ENCODE data around the gene SSX2B. TPM values are rescaled to one million over a fixed set of nuclear protein-coding genes. Genes with fewer than 3 reads are reported as not detected.
"Not testable (repeated sequence)": the region's sequence is repeated elsewhere in the genome, so short reads cannot be mapped to it uniquely, and the experiment has no call there.

SSX2B gene, protein sequence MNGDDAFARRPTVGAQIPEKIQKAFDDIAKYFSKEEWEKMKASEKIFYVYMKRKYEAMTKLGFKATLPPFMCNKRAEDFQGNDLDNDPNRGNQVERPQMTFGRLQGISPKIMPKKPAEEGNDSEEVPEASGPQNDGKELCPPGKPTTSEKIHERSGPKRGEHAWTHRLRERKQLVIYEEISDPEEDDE
- not detected for total RNA-seq
- not detected for polyA plus RNA-seq

DNA sequence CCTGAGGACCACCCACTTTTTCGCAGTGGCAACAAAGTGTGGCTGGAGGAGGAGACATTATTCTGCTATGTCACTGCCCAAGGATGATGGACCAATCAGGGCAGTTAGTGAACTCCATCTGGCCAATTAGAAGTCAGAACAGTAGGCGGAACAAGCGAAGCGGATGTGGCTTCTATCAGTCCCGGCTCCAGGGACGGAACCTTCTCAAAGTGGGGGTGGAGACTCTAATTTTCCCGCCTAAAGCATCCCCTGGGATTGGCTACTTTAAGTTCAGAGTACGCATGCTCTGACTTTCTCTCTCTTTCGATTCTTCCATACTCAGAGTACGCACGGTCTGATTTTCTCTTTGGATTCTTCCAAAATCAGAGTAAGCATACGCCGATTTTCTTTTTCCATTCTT lies at the start of gene SSX2B:
Gene SSX2B (plus strand): TSS at position 301 of the 400 bp plus-strand sequence. CDS start 1,429 bp downstream, outside the sequence.
- H3K4me3 Mint-ChIP-seq; H3K4me1 ChIP-seq (ENCODE audit: insufficient read depth, low read length); intact Hi-C loops (cut with micrococcal nuclease): not testable (repeated sequence)

DNA sequence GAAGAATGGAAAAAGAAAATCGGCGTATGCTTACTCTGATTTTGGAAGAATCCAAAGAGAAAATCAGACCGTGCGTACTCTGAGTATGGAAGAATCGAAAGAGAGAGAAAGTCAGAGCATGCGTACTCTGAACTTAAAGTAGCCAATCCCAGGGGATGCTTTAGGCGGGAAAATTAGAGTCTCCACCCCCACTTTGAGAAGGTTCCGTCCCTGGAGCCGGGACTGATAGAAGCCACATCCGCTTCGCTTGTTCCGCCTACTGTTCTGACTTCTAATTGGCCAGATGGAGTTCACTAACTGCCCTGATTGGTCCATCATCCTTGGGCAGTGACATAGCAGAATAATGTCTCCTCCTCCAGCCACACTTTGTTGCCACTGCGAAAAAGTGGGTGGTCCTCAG lies 44.0 kb upstream of the SSX2B start, which contains the start of gene SSX2:
Gene SSX2 (minus strand): TSS at position 101 of the 400 bp plus-strand sequence. CDS start 1,429 bp downstream, outside the sequence.
- H3K27ac Mint-ChIP-seq; H3K4me3 ChIP-seq (ENCODE audit: low read length in 2 of 2); H3K4me3 Mint-ChIP-seq; H3K9me3 ChIP-seq (ENCODE audit: control insufficient read depth in 1 of 2, low read length in 2 of 2); H3K4me1 Mint-ChIP-seq; intact Hi-C loops (cut with micrococcal nuclease); DNase-seq; H3K4me1 ChIP-seq (ENCODE audit: insufficient read depth, low read length); H3K27me3 ChIP-seq (ENCODE audit: insufficient read depth, low read length); CTCF ChIA-PET (ENCODE audit: partially characterized antibody); H3K36me3 Mint-ChIP-seq; H3K9me3 Mint-ChIP-seq; H3K27me3 Mint-ChIP-seq; H3K36me3 ChIP-seq (ENCODE audit: insufficient read depth, low read length); H3K27ac ChIP-seq (ENCODE audit: low read depth, low read length); POLR2A ChIA-PET (ENCODE audit: partially characterized antibody): not testable (repeated sequence)

More for the DNA sequence above, at the start of gene SSX2B:
- H3K27ac ChIP-seq (ENCODE audit: low read depth, low read length); H3K9me3 ChIP-seq (ENCODE audit: control insufficient read depth in 1 of 2, low read length in 2 of 2); DNase-seq; H3K4me1 Mint-ChIP-seq; H3K9me3 Mint-ChIP-seq; CTCF ChIA-PET (ENCODE audit: partially characterized antibody); H3K36me3 Mint-ChIP-seq; H3K4me3 ChIP-seq (ENCODE audit: low read length in 2 of 2); H3K27me3 Mint-ChIP-seq; H3K27me3 ChIP-seq (ENCODE audit: insufficient read depth, low read length); H3K27ac Mint-ChIP-seq; POLR2A ChIA-PET (ENCODE audit: partially characterized antibody); H3K36me3 ChIP-seq (ENCODE audit: insufficient read depth, low read length): not testable (repeated sequence)

DNA sequence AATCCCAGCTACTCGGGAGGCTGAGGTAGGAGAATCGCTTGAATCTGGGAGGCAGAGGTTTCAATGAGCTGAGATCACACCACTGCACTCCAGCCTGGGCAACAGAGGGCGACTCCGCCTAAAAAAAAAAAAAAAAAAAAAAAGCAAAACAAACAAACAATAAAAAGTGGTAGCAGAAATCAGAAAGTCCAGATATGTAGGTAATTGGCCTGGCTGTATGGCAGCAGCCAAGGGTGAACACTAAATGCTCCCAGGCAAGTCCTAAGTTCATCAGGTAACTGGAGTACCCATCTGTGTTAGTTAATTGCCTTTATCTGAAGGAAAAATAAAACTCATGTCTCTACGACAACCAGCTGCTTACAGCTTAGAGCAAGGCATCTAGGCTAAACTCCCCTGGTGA lies 14.9 kb downstream of the SSX2B start:
- H3K36me3 Mint-ChIP-seq; H3K27me3 Mint-ChIP-seq; H3K9me3 Mint-ChIP-seq; H3K9me3 ChIP-seq (ENCODE audit: control insufficient read depth in 1 of 2, low read length in 2 of 2); H3K27me3 ChIP-seq (ENCODE audit: insufficient read depth, low read length); H3K4me3 ChIP-seq (ENCODE audit: low read length in 2 of 2); POLR2A ChIA-PET (ENCODE audit: partially characterized antibody); intact Hi-C loops (cut with micrococcal nuclease); H3K27ac ChIP-seq (ENCODE audit: low read depth, low read length); H3K4me3 Mint-ChIP-seq; H3K4me1 Mint-ChIP-seq; H3K4me1 ChIP-seq (ENCODE audit: insufficient read depth, low read length); H3K36me3 ChIP-seq (ENCODE audit: insufficient read depth, low read length); CTCF ChIA-PET (ENCODE audit: partially characterized antibody); H3K27ac Mint-ChIP-seq; DNase-seq: not testable (repeated sequence)

DNA sequence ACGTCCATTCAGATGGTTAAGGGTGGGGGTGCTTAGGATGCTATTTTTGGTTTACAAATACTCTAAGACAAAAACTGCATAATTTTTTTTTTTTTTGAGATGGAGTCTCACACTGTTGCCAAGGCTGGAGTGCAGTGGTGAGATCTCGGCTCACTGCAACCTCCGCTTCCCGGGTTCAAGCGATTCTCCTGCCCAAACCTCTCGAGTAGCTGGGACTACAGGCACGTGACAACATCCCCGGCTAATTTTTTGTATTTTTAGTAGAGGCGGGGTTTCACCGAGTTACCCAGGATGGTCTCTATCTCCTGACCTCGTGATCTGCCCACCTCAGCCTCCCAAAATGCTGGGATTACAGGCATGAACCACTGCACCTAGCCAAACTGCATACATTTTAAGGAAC lies 22.5 kb downstream of the SSX2B start:
- H3K36me3 Mint-ChIP-seq; intact Hi-C loops (cut with micrococcal nuclease); CTCF ChIA-PET (ENCODE audit: partially characterized antibody); H3K27ac Mint-ChIP-seq; H3K9me3 Mint-ChIP-seq; H3K4me1 ChIP-seq (ENCODE audit: insufficient read depth, low read length); H3K27me3 Mint-ChIP-seq; H3K4me3 Mint-ChIP-seq; H3K4me1 Mint-ChIP-seq; DNase-seq; H3K36me3 ChIP-seq (ENCODE audit: insufficient read depth, low read length); H3K4me3 ChIP-seq (ENCODE audit: low read length in 2 of 2); H3K27me3 ChIP-seq (ENCODE audit: insufficient read depth, low read length); H3K9me3 ChIP-seq (ENCODE audit: control insufficient read depth in 1 of 2, low read length in 2 of 2); H3K27ac ChIP-seq (ENCODE audit: low read depth, low read length); POLR2A ChIA-PET (ENCODE audit: partially characterized antibody): not testable (repeated sequence)

DNA sequence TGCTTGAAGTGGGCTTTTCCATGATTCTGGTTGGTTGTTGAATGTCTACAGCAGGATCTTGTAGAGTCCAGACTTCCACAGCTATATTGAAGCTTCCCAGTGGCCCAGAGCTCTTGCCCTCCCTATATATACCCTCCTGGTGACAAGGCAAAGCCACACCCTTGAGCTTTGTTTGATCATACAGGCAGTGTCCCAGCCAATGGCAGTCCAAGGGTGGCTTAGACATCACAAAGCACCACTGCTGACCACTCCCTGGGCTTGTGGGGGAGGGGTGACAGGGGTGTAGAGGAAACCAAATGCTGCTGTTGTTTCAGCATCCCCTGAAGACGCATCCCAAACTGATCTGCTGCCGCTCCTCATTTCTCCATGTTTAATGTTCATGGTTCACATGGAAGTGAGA lies 46.3 kb downstream of the SSX2B start, which contains the start of gene SPANXN5:
Gene SPANXN5 (minus strand): TSS at position 101 of the 400 bp plus-strand sequence. CDS start 79 bp downstream, at position 22.
- H3K36me3 ChIP-seq (ENCODE audit: insufficient read depth, low read length); H3K27ac ChIP-seq (ENCODE audit: low read depth, low read length); H3K9me3 Mint-ChIP-seq; intact Hi-C loops (cut with micrococcal nuclease); H3K4me3 ChIP-seq (ENCODE audit: low read length in 2 of 2); DNase-seq; H3K27me3 Mint-ChIP-seq; H3K27me3 ChIP-seq (ENCODE audit: insufficient read depth, low read length); POLR2A ChIA-PET (ENCODE audit: partially characterized antibody); H3K9me3 ChIP-seq (ENCODE audit: control insufficient read depth in 1 of 2, low read length in 2 of 2); CTCF ChIA-PET (ENCODE audit: partially characterized antibody); H3K27ac Mint-ChIP-seq; H3K4me3 Mint-ChIP-seq; H3K36me3 Mint-ChIP-seq; H3K4me1 ChIP-seq (ENCODE audit: insufficient read depth, low read length); H3K4me1 Mint-ChIP-seq: not testable (repeated sequence)

DNA sequence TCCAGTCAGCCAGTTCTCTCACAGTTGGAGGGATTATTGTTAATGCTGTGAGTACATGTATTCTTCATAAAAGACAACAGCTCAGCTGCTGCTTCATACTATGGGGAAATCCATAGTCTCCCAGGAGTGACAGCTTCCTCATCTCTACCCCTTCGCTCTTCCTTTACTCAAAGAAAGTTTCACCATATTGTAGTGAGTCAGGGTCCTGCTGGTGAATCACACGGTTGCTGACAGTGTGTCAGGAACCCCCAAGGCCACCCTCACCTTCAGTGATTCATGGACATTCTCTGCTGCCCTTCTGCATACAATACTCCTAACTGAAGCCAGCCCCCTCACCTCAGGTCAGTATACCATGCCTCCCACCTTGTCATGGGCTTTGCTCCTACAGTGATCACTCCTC lies 53.8 kb downstream of the SSX2B start:
- H3K27ac ChIP-seq (ENCODE audit: low read depth, low read length); intact Hi-C loops (cut with micrococcal nuclease); POLR2A ChIA-PET (ENCODE audit: partially characterized antibody); H3K27me3 Mint-ChIP-seq; H3K4me1 ChIP-seq (ENCODE audit: insufficient read depth, low read length); H3K9me3 Mint-ChIP-seq; H3K27me3 ChIP-seq (ENCODE audit: insufficient read depth, low read length); H3K36me3 Mint-ChIP-seq; CTCF ChIA-PET (ENCODE audit: partially characterized antibody); H3K4me1 Mint-ChIP-seq; H3K9me3 ChIP-seq (ENCODE audit: control insufficient read depth in 1 of 2, low read length in 2 of 2); H3K36me3 ChIP-seq (ENCODE audit: insufficient read depth, low read length); H3K4me3 ChIP-seq (ENCODE audit: low read length in 2 of 2); DNase-seq; H3K4me3 Mint-ChIP-seq: not testable (repeated sequence)
- H3K27ac Mint-ChIP-seq = peak overlapping the region in 1 of 7 donors; percentile 22

Other genes starting within 250 kb of the SSX2B start
- not detected for gene XAGE1B, start 234.2 kb upstream of the SSX2B start, total RNA-seq
- gene XAGE1B, start 234.2 kb upstream of the SSX2B start, polyA plus RNA-seq = not detected
- gene SSX7, start 96.4 kb upstream of the SSX2B start, total RNA-seq = not detected
- not detected for gene SSX7, start 96.4 kb upstream of the SSX2B start, polyA plus RNA-seq
- gene SSX2, start 44.1 kb upstream of the SSX2B start, total RNA-seq = not detected
- not detected for gene SSX2, start 44.1 kb upstream of the SSX2B start, polyA plus RNA-seq
- gene SPANXN5, start 46.2 kb downstream of the SSX2B start, total RNA-seq = not detected
- not detected for gene SPANXN5, start 46.2 kb downstream of the SSX2B start, polyA plus RNA-seq
- gene XAGE5, start 60.0 kb downstream of the SSX2B start, total RNA-seq = not detected
- not detected for gene XAGE5, start 60.0 kb downstream of the SSX2B start, polyA plus RNA-seq
- not detected for gene XAGE3, start 116.8 kb downstream of the SSX2B start, total RNA-seq
- gene XAGE3, start 116.8 kb downstream of the SSX2B start, polyA plus RNA-seq = not detected
- 1 to 10 TPM; 4.9 to 6.9 TPM for gene FAM156B, start 146.1 kb downstream of the SSX2B start, total RNA-seq
- gene FAM156B, start 146.1 kb downstream of the SSX2B start, polyA plus RNA-seq = 10 to 100 TPM in 1 of 2 donors, 1 to 10 TPM in 1; 2.8 to 11.2 TPM
- gene FAM156A, start 207.3 kb downstream of the SSX2B start, total RNA-seq = 10 to 100 TPM; 16.6 to 17.3 TPM
- 1 to 10 TPM; 3.2 to 3.8 TPM for gene FAM156A, start 207.3 kb downstream of the SSX2B start, polyA plus RNA-seq

All from CD4-positive, alpha-beta memory T cell (primary cell).